HT-29 (cell line): Measurements from ENCODE around the gene ODAD3. TPM values are rescaled to one million over a fixed set of nuclear protein-coding genes. Genes with fewer than 3 reads are reported as not detected.
"Not testable (repeated sequence)": the region's sequence is repeated elsewhere in the genome, so short reads cannot be mapped to it uniquely, and the experiment has no call there.

Experiments
- DNase-seq: peaks from one replicate; pipeline ENCODE4 v3.0.0-alpha.2; 2015; ENCODE audit warnings: low spot score
- total RNA-seq: library from RNA; depleted of rRNA; stranded (reverse); fragments of >200 nt; shearing (Covaris generic); gene quantifications from 2 replicates; pipeline ENCODE4 v1.2.3, GENCODE V29; 2014; rRNA removed

The ODAD3 gene
- total RNA-seq, result not detected in 2 replicates

GRCh38 chr19:11435057-11435832, at the start of gene ODAD3, which contains the start of gene PRKCSH:
TSS of gene ODAD3 (minus strand) at chr19:11435121. CDS start at chr19:11435016, 105 bp downstream.
TSS of gene PRKCSH (plus strand) at chr19:11435635. CDS start at chr19:11436118, 483 bp downstream.
- peak; percentile 97 for DNase-seq

- DNase-seq, result no peak
These were observed 48.6 kb upstream of the ODAD3 start for GRCh38 chr19:11483366-11484111.

- peak; percentile 32 for DNase-seq
These were observed 47.6 kb upstream of the ODAD3 start for GRCh38 chr19:11482384-11483050.

GRCh38 chr19:11481534-11482383, 46.8 kb upstream of the ODAD3 start:
- DNase-seq, result no peak

GRCh38 chr19:11480715-11481533, 46.0 kb upstream of the ODAD3 start, which contains the start of gene ELAVL3:
TSS of gene ELAVL3 (minus strand) at chr19:11481046. CDS start at chr19:11480608, 438 bp downstream.
- no peak for DNase-seq

GRCh38 chr19:11479898-11480714, 45.2 kb upstream of the ODAD3 start:
- no peak for DNase-seq

GRCh38 chr19:11479090-11479897, 44.4 kb upstream of the ODAD3 start:
- DNase-seq, result no peak

- no peak for DNase-seq
These were observed 43.5 kb upstream of the ODAD3 start for GRCh38 chr19:11478167-11479089.

GRCh38 chr19:11475861-11476260, 40.9 kb upstream of the ODAD3 start:
- no peak for DNase-seq

GRCh38 chr19:11475343-11475742, 40.4 kb upstream of the ODAD3 start:
- not testable (repeated sequence) for DNase-seq

GRCh38 chr19:11473725-11474124, 38.8 kb upstream of the ODAD3 start:
- no peak for DNase-seq

GRCh38 chr19:11468266-11468845, 33.4 kb upstream of the ODAD3 start:
- not testable (repeated sequence) for DNase-seq

GRCh38 chr19:11465600-11465999, 30.7 kb upstream of the ODAD3 start:
- DNase-seq, result no peak

- DNase-seq, result no peak
These were observed 29.7 kb upstream of the ODAD3 start for GRCh38 chr19:11464333-11465265.

- no peak for DNase-seq
These were observed 28.5 kb upstream of the ODAD3 start for GRCh38 chr19:11463391-11463790.

- no peak for DNase-seq
These were observed 26.5 kb upstream of the ODAD3 start for GRCh38 chr19:11461453-11461852.
